CD4-positive, alpha-beta T cell treated with Interleukin-4 for 1 hour (primary cell): ENCODE measurements around the gene BCAM.

Source experiments
- DNase-seq, 2 donors: peaks; one replicate each; pipeline ENCODE4 v3.0.0-alpha.2; 2020 to 2022

BCAM gene

DNA sequence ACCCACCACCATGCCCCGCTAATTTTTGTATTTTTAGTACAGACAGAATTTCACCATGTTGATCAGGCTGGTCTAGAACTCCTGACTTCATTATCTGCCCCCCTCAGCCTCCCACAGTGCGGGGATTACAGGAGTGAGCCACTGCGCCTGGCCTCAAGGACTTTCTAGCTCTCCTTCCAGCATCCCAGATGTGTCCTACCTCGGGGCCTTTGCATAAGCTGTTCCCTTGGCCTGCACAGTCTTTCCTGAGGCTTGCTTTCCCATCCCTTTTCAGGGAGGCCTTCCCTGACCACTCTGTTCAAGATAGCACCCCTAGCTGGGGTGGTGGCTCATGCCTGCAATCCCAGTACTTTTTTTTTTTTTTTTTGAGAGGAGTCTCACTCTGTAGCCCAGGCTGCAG, 14.3 kb upstream of the BCAM start:
- DNase-seq, result no peak

DNA sequence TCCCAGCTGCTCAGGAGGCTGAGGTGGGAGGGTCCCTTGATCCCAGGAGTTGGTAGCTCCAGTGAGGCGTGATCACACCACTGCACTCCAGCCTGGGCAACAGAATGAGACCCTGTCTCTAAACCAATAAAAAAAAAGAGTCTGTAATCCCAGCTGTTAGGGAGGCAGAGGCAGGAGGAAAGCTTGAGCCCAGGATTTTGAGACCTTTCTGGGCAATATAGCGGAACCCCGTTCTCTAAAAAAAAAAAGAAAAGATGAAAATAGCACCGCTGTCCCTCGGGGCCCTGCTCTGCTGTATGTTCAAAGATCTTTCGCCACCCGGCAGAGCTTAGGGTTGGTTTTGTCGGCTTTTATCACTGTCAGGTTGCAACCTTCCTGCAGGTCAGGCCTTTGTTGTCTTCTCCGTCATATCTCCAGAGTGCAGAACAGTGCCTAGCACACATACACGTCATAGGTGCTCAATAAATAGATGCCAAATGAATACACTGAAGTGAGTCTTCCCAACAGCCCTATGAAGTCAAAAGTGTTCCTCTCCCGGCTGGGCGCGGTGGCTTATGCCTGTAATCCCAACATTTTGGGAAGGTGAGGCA, 13.4 kb upstream of the BCAM start:
- no peak for DNase-seq

DNA sequence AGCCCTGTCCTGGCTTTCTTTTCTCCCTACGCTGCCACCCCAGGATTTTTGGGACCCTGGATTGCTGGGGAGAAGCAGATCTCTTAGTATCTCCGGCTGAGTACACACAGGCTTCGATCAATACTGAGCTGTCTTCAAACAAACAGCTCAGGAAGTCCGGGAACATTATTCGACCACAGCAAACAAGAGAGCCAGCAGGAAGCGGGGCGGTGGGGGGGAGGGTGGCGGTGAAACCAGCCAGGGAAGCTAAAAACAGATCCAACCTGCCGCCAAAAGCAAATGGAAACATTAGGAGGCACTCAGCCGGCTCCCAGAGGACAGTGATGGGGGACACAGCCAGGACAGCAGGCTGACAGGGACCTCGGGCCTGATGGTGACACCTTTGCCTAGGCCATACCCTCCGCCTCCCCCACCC, 12.2 kb upstream of the BCAM start:
- no peak for DNase-seq

- DNase-seq, result no peak
Measured at GRCh38 chr19:44799627-44800346, 9.1 kb upstream of the BCAM start.

GRCh38 chr19:44800461-44800860, 8.4 kb upstream of the BCAM start:
- DNase-seq, result peak; percentile 75 to 77

DNA sequence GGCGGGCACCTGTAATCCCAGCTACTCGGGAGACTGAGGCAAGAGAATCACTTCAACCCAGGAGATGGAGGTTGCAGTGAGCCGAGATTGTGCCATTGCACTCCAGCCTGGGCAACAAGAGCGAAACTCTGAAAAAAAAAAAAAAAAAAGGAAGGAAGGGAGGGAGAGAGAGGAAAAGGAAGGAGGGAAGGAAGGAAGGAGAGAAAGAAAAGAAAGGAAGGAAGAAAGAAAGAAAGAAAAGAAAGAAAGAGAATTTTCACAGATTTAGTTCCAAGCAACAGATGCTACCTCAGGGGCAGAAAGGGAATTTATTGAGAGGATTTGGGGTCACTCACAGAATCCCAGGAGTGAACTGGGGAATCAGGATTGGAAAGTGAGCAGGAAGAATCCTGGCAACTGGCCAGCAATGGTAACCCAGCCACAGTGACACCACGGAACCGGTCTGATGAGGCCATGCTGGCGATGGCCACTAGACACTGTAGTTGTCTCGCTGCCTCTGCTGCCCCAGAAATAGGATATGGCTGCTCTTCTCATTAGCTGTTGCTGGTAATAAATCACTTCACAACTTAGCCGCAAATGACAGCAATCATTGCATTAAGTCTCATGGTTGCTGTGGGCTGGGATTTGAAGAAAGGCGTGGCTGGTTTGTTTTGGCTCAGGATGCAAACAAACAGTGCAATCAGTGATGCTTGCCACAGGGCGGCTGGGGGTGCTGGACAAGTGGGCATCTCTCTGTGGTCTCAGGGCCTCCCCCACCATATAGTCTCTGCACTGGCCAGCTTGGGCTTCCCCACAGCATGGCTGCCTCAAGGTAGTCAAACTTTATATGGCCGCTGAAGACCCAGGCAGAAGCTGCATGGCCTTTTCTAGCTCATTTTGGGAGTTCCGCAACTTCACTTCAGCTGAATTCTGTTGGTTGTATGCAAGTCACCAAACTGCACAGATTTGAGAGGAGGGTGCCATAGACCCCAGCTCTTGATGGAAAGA, 5.2 kb upstream of the BCAM start:
- no peak for DNase-seq

GRCh38 chr19:44806291-44806690, 2.6 kb upstream of the BCAM start:
- no peak for DNase-seq

DNA sequence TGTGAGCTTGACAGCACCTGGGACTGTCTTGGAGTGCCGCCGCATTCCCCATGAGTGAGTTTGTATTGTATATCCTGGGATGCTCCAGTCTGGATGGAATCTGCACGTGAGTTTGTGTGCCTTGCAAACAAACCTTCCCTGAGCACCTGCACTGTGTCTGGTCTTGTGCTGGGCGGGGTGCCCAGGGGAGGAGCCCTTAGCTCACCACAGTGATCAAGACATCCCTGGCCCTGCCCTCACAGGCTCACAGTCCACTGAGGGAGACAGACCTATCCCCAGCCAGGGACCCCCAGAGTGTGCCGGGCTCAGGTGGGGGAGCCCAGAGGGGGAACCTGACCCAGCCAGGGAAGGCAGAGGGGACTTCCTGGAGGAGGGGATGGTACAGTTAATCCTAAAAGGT, 1.7 kb upstream of the BCAM start:
- DNase-seq, result no peak

- no peak for DNase-seq
Measured at GRCh38 chr19:44807652-44808462, 1.0 kb upstream of the BCAM start.

- no peak for DNase-seq
Measured at GRCh38 chr19:44809577-44810233, 802 bp downstream of the BCAM start.

- DNase-seq, result no peak
Measured at GRCh38 chr19:44810234-44811121, 1.6 kb downstream of the BCAM start.

GRCh38 chr19:44811122-44811419, 2.2 kb downstream of the BCAM start:
- DNase-seq, result no peak

DNA sequence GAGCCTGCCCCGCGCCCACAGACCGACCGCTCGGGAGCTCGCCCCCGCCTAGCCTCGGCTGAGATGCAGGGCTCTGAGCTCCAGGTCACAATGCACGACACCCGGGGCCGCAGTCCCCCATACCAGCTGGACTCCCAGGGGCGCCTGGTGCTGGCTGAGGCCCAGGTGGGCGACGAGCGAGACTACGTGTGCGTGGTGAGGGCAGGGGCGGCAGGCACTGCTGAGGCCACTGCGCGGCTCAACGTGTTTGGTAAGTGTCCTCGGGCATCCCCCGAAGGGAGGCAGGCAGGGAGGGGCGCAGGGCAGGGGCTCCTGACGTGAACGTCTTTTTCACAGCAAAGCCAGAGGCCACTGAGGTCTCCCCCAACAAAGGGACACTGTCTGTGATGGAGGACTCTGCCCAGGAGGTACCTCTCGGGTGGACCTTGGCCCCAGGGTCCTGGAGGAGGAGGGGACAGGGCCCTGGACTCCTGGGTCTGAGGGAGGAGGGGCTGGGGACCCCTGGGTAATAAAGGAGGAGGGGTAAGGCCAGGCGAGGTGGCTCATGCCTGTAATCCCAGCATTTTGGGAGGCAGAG, 3.3 kb downstream of the BCAM start:
- no peak for DNase-seq

- DNase-seq, result no peak
Measured at GRCh38 chr19:44813070-44813840, 4.4 kb downstream of the BCAM start.

GRCh38 chr19:44813841-44814470, 5.1 kb downstream of the BCAM start:
- DNase-seq, result no peak

DNA sequence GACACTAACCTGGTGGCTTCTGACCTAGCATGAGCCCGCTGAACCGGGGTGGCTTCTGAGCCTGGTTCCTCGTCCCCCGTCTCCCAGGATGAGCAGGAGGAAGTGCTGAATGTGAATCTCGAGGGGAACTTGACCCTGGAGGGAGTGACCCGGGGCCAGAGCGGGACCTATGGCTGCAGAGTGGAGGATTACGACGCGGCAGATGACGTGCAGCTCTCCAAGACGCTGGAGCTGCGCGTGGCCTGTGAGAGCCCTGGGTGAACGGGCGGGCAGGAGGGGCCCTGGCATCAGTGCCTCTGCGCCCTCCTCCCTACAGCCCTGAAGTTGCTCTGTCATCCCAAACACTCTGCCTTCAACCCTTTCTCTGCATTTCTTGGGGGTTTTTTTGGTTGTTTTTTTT, 5.6 kb downstream of the BCAM start:
- no peak for DNase-seq

DNA sequence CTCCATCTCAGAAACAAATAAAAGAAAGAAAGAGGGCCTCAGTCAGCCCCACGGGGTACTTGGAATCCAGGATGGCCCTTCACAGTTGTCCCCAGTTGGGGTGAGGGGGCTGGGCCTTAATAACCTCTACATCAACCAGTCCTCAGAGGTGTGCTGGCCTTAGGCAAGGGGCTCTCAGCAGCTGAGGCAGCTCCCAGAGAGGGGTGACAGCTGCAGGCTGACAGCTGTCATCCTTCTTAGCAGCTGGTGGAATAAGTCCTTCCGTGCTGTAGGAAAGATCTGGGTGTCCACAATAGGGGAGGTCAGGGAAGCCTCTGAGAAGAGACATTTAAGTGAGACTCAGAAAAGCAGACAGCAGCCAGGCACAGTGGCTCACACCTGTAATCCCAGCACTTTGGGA, 7.4 kb downstream of the BCAM start:
- DNase-seq, result no peak

GRCh38 chr19:44817725-44818465, 9.0 kb downstream of the BCAM start:
- no peak for DNase-seq

- DNase-seq, result no peak
Measured at GRCh38 chr19:44818466-44819031, 9.6 kb downstream of the BCAM start.
